GM12878 (cell line): ENCODE measurements around the gene PAQR8. TPM values are rescaled to one million over a fixed set of nuclear protein-coding genes. Genes with fewer than 3 reads are reported as not detected.
A peak's percentile ranks its signal among the peaks of the same experiment; 100 is the strongest.

ENCODE experiments used
- ASH2L ChIP-seq: fragments of 300-600, 200-600 bp; sonication (generic); IDR thresholded peaks from 2 replicates; pipeline ENCODE4 v1.6.1; 2017; ENCODE audit warnings: low read depth, mild to moderate bottlenecking, borderline replicate concordance
- ATF7 ChIP-seq: fragments of 450-650 bp; IDR thresholded peaks from 2 replicates; pipeline ENCODE4 v1.6.1; 2016; ENCODE audit warnings: low read depth, mild to moderate bottlenecking
- BHLHE40 ChIP-seq, 2 experiments: fragments of 450-650 bp in 1 of 2; IDR thresholded peaks; 2 replicates each; pipeline ENCODE4 v1.6.1; 2011 to 2017; ENCODE audit warnings: low read depth in 2 of 2, borderline replicate concordance in 1 of 2, improper control_type of control experiment in 1 of 2, low read length in 1 of 2, mild to moderate bottlenecking in 1 of 2
- BMI1 ChIP-seq: fragments of 450-650 bp; IDR thresholded peaks from 2 replicates; pipeline ENCODE4 v1.6.1; 2016; ENCODE audit warnings: mild to moderate bottlenecking, moderate library complexity, borderline replicate concordance
- BRCA1 ChIP-seq: IDR thresholded peaks from 2 replicates; pipeline ENCODE4 v1.6.1; 2011; ENCODE audit warnings: low read depth, low read length, improper control_type of control experiment
- CHD1 ChIP-seq: IDR thresholded peaks from 2 replicates; pipeline ENCODE4 v1.6.1; 2012; ENCODE audit warnings: low read depth, low read length, improper control_type of control experiment
- CREB1 ChIP-seq: IDR thresholded peaks from 2 replicates; pipeline ENCODE4 v1.6.1; 2012; ENCODE audit warnings: low read depth, mild to moderate bottlenecking, inconsistent platforms
- CREM ChIP-seq: IDR thresholded peaks from 2 replicates; pipeline ENCODE4 v1.6.1; 2014; ENCODE audit warnings: antibody characterized with exemption, low read depth
- ETV6 ChIP-seq, 2 experiments: fragments of 450-650 bp in 1 of 2; IDR thresholded peaks in 1 of 2; conservative IDR thresholded peaks in 1 of 2; 2 replicates each; pipeline ENCODE4 v1.6.1; 2014; ENCODE audit warnings: antibody characterized with exemption in 1 of 2, borderline replicate concordance in 1 of 2, low read depth in 1 of 2, mild to moderate bottlenecking in 1 of 2, moderate library complexity in 1 of 2
- GABPA ChIP-seq: IDR thresholded peaks from 2 replicates; pipeline ENCODE4 v1.6.1; 2014; ENCODE audit warnings: antibody characterized with exemption, low read depth, mild to moderate bottlenecking, inconsistent platforms
- IKZF2 ChIP-seq, 2 experiments: fragments of 450-650 bp; IDR thresholded peaks; 2 replicates each; pipeline ENCODE4 v1.6.1; 2017; ENCODE audit warnings: mild to moderate bottlenecking in 2 of 2, moderate library complexity in 2 of 2
- MLLT1 ChIP-seq: fragments of 450-650 bp; IDR thresholded peaks from 2 replicates; pipeline ENCODE4 v1.6.1; 2016; ENCODE audit warnings: mild to moderate bottlenecking
- MTA2 ChIP-seq: fragments of 450-650 bp; IDR thresholded peaks from 2 replicates; pipeline ENCODE4 v1.6.1; 2016; ENCODE audit warnings: low read depth, mild to moderate bottlenecking, moderate library complexity
- NBN ChIP-seq: fragments of 450-650 bp; IDR thresholded peaks from 2 replicates; pipeline ENCODE4 v1.6.1; 2016
- NFIC ChIP-seq: IDR thresholded peaks from 2 replicates; pipeline ENCODE4 v1.6.1; 2012; ENCODE audit warnings: low read depth, mild to moderate bottlenecking, inconsistent platforms, low read length, moderate library complexity
- NFYB ChIP-seq: IDR thresholded peaks from 2 replicates; pipeline ENCODE4 v1.6.1; 2011; ENCODE audit warnings: low read depth, mild to moderate bottlenecking, low read length, improper control_type of control experiment, moderate library complexity; ENCODE audit not compliant: insufficient read depth
- POU2F2 ChIP-seq: IDR thresholded peaks from 3 replicates; pipeline ENCODE4 v1.6.1; 2011; ENCODE audit warnings: low read depth, mild to moderate bottlenecking, low read length, borderline replicate concordance
- RAD51 ChIP-seq: fragments of 450-650 bp; IDR thresholded peaks from 2 replicates; pipeline ENCODE4 v1.6.1; 2016; ENCODE audit warnings: moderate library complexity, mild to moderate bottlenecking, inconsistent platforms
- SMARCA5 ChIP-seq: fragments of 450-650 bp; IDR thresholded peaks from 2 replicates; pipeline ENCODE4 v1.6.1; 2017; ENCODE audit warnings: mild to moderate bottlenecking
- TAF1 ChIP-seq: IDR thresholded peaks from 2 replicates; pipeline ENCODE4 v1.6.1; 2011; ENCODE audit warnings: mild to moderate bottlenecking, low read depth, low read length, borderline replicate concordance
- TCF3 ChIP-seq: IDR thresholded peaks from 2 replicates; pipeline ENCODE4 v1.6.1; 2012; ENCODE audit warnings: low read depth, mild to moderate bottlenecking, low read length, borderline replicate concordance; ENCODE audit not compliant: insufficient read depth
- TCF7 ChIP-seq: IDR thresholded peaks from 2 replicates; pipeline ENCODE4 v1.6.1; 2014; ENCODE audit warnings: antibody characterized with exemption, borderline replicate concordance
- ZNF24 ChIP-seq: fragments of 450-650 bp; IDR thresholded peaks from 2 replicates; pipeline ENCODE4 v1.6.1; 2017; ENCODE audit warnings: antibody characterized with exemption, mild to moderate bottlenecking
- ZNF384 ChIP-seq: IDR thresholded peaks from 2 replicates; pipeline ENCODE4 v1.6.1; 2012; ENCODE audit warnings: low read depth, mild to moderate bottlenecking, low read length, improper control_type of control experiment, borderline replicate concordance
- polyA plus RNA-seq, 11 experiments: library from polyadenylated mRNA; depleted of rRNA in 4 of 11; unstranded in 6 of 11; stranded (reverse) in 5 of 11; fragments of >200 nt; fragmentation: Nextera tagmentation in 4 of 11; fragmentation: Illumina TruSeq in 1 of 11; extraction: Ambion mirVana in 4 of 11; extraction: Trizol in 1 of 11; gene quantifications; 1 replicate in 1 of 11; 2 replicates in 10 of 11; pipeline versions ENCODE4 v1.2.1 to v1.2.3, GENCODE V29; 2011 to 2016; ENCODE audit warnings: inconsistent platforms in 2 of 11, missing spikeins in 2 of 11, low read depth in 1 of 11
- total RNA-seq, 4 experiments: library from RNA; depleted of rRNA in 3 of 4; stranded (reverse); fragments of >200 nt in 3 of 4; fragmentation: Illumina TruSeq in 1 of 4; extraction: Trizol in 1 of 4; gene quantifications; 2 replicates each; pipeline versions ENCODE4 v1.2.1 to v1.2.3, GENCODE V29; 2013 to 2021
- TF ChIP-seq, protein P1 (sequence below): fragments of 450-650 bp; IDR thresholded peaks from 2 replicates; pipeline ENCODE4 v1.6.1; 2018; ENCODE audit warnings: mild to moderate bottlenecking, low read depth, moderate library complexity; ENCODE audit not compliant: partially characterized antibody
- TF ChIP-seq, protein P2 (sequence below): fragments of 450-650 bp; IDR thresholded peaks from 2 replicates; pipeline ENCODE4 v1.6.1; 2017; ENCODE audit warnings: mild to moderate bottlenecking, low read depth, inconsistent platforms; ENCODE audit not compliant: poor library complexity, severe bottlenecking

The PAQR8 gene
- total and polyA plus RNA-seq, 10 of the 15 experiments (the other 5 are each of a cell fraction or from before 2014, with no cell fraction given): 3.9 to 22.4 (median 14.6) TPM

GRCh38 chr6:52390361-52390727 lies 28.4 kb downstream of the PAQR8 start (continued):
- TF ChIP-seq, protein P1, sequence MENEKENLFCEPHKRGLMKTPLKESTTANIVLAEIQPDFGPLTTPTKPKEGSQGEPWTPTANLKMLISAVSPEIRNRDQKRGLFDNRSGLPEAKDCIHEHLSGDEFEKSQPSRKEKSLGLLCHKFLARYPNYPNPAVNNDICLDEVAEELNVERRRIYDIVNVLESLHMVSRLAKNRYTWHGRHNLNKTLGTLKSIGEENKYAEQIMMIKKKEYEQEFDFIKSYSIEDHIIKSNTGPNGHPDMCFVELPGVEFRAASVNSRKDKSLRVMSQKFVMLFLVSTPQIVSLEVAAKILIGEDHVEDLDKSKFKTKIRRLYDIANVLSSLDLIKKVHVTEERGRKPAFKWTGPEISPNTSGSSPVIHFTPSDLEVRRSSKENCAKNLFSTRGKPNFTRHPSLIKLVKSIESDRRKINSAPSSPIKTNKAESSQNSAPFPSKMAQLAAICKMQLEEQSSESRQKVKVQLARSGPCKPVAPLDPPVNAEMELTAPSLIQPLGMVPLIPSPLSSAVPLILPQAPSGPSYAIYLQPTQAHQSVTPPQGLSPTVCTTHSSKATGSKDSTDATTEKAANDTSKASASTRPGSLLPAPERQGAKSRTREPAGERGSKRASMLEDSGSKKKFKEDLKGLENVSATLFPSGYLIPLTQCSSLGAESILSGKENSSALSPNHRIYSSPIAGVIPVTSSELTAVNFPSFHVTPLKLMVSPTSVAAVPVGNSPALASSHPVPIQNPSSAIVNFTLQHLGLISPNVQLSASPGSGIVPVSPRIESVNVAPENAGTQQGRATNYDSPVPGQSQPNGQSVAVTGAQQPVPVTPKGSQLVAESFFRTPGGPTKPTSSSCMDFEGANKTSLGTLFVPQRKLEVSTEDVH: no peak
- peak; percentile 84 for TF ChIP-seq NFIC
- TF ChIP-seq BRCA1: no peak
- TF ChIP-seq TCF3: 0 out of 2 replicates have a peak, but pooled peaks have one; percentile 3
- TF ChIP-seq SMARCA5: 0 out of 2 replicates have a peak, but pooled peaks have one; percentile 4
- peak in 1 of 2 experiments; percentile 76; a peak in 2 of 4 replicates for TF ChIP-seq ETV6 (conservative IDR thresholded peaks at IDR 0.05 in 1 of 2, IDR thresholded peaks at IDR 0.05 in 1 of 2; ENCODE audit: borderline replicate concordance in 1 of 2, low read depth in 1 of 2)
- TF ChIP-seq POU2F2: peak; percentile 38; the same call in 1 of the 3 replicates
- 0 out of 2 replicates have a peak, but pooled peaks have one; percentile 5 for TF ChIP-seq TCF7
- TF ChIP-seq CREB1: peak; percentile 55
- no peak for TF ChIP-seq NFYB
- TF ChIP-seq RAD51: peak; percentile 78
- 0 out of 2 replicates have a peak, but pooled peaks have one; percentile 24 for TF ChIP-seq MLLT1
- 0 out of 4 replicates have a peak, but pooled peaks of 1 of the 2 experiments have one; percentile 2 for TF ChIP-seq IKZF2 (IDR thresholded peaks at IDR 0.05)
- no peak for TF ChIP-seq BMI1
- peak; percentile 71 for TF ChIP-seq ATF7
- no peak for TF ChIP-seq CHD1
- 0 out of 2 replicates have a peak, but pooled peaks have one; percentile 54 for TF ChIP-seq NBN
- peak; percentile 92 for TF ChIP-seq ZNF384
- TF ChIP-seq GABPA: no peak
- TF ChIP-seq ZNF24: 0 out of 2 replicates have a peak, but pooled peaks have one; percentile 9
- TF ChIP-seq ASH2L: 0 out of 2 replicates have a peak, but pooled peaks have one; percentile 44
- TF ChIP-seq TAF1: 0 out of 2 replicates have a peak, but pooled peaks have one; percentile 5
- TF ChIP-seq, protein P2, sequence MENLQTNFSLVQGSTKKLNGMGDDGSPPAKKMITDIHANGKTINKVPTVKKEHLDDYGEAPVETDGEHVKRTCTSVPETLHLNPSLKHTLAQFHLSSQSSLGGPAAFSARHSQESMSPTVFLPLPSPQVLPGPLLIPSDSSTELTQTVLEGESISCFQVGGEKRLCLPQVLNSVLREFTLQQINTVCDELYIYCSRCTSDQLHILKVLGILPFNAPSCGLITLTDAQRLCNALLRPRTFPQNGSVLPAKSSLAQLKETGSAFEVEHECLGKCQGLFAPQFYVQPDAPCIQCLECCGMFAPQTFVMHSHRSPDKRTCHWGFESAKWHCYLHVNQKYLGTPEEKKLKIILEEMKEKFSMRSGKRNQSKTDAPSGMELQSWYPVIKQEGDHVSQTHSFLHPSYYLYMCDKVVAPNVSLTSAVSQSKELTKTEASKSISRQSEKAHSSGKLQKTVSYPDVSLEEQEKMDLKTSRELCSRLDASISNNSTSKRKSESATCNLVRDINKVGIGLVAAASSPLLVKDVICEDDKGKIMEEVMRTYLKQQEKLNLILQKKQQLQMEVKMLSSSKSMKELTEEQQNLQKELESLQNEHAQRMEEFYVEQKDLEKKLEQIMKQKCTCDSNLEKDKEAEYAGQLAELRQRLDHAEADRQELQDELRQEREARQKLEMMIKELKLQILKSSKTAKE: peak; percentile 70
- peak; percentile 86 to 90 for TF ChIP-seq BHLHE40 (IDR thresholded peaks at IDR 0.05; ENCODE audit: borderline replicate concordance in 1 of 2, low read depth in 2 of 2, low read length in 1 of 2)
- no peak for TF ChIP-seq MTA2
- peak; percentile 69; the same call in 1 of the 2 replicates for TF ChIP-seq CREM
